ENCODE results near the gene CCL22.
"Not testable (repeated sequence)": the region's sequence is repeated elsewhere in the genome, so short reads cannot be mapped to it uniquely, and the experiment has no call there.

CCL22 gene

DNA sequence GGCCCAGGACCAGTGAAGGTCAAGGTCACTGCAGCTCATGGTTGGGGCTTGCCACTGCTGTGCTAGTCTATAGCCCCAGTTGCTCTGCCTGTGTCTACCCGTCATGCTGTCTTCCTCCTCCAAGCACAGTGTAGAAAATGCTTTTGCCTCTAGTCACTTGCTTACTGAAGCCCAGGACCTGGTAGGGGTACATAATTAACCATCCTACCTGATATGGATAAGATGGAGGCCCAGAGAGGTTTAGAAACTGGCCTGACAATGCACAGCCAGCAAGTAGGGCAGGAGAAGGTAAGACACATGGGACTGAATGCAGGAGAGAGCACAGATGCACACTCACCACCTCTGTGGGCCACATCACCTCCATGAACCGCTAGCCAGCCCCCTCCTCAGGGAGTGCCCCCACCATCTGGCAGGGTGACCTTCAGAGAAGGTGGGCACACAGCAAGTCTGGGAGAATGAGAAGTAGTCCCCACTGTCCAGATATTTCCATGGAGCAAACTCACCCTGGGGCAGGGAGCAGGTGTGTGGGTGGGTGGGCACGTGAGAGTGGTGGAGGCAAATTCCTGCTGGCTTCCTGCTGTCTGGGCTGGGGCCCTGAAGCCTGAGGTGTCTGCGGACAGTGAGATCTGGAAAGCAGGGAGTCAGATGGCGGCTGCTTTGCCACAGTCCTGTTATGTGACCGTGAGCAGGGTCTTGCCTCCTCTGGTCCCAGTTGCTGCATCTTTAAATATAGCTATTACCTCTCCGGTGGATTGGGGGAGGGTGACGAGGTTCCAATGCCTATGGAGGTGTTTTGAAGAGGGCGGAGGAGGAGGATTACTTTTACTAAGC, 14.7 kb downstream of the CCL22 start:
- H3K9ac ChIP-seq (ENCODE audit: low read length in 5 of 5): peak overlapping the region in 4 of 5 donors; percentile 64 to 94 (median 79)
- H3K27me3 ChIP-seq (ENCODE audit: control insufficient read depth in 5 of 5, insufficient read depth in 4 of 5, low read length in 5 of 5): peaks cover 2 to 18% (median 8%) of the 10 kb centered on the region in 5 donors
- H3K27ac ChIP-seq (ENCODE audit: low read depth, low read length): peak overlapping the region; percentile 86
- peaks cover 0 to 2% (median 0%) of the 10 kb centered on the region in 5 donors for H3K36me3 ChIP-seq (ENCODE audit: control insufficient read depth in 5 of 5, insufficient read depth in 5 of 5, low read length in 5 of 5)
- peaks cover 0 to 47% (median 10%) of the 10 kb centered on the region in 5 donors for H3K4me1 ChIP-seq (ENCODE audit: control insufficient read depth in 5 of 5, insufficient read depth in 5 of 5, low read length in 5 of 5)
- peak overlapping the region; percentile 19 to 77 (median 64) for H3K4me3 ChIP-seq (ENCODE audit: low read depth in 1 of 5, low read length in 5 of 5)
- H3K9me3 ChIP-seq (ENCODE audit: control insufficient read depth in 5 of 5, low read length in 5 of 5): no peaks in the 10 kb centered on the region

DNA sequence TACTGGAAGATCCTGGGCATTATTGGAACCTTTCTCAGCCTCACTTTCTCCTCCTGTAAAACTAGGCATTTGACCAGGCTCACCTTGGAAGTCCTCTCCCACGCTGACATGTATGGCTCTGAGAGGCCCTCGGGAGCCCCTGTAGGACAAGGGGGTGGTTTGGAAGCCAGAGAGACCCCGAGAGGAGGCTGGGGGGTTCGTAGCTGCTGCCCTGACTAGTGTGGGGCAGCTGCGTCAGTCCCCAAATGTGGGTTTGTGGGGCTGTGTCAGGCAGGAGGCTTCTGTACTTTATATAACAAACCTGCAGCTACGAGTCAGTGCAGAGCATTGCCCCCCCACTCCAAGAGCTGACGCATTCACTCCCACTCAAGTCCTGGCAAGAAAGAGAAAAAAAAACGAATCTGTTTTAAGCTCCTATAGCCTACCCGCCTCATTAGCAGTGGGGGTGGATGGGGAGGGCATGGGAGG, 15.5 kb downstream of the CCL22 start:
- H3K9ac ChIP-seq (ENCODE audit: low read length in 5 of 5): peak overlapping the region in 4 of 5 donors; percentile 4 to 94 (median 76)
- H3K4me1 ChIP-seq (ENCODE audit: control insufficient read depth in 5 of 5, insufficient read depth in 5 of 5, low read length in 5 of 5): peaks cover 0 to 51% (median 10%) of the 10 kb centered on the region in 5 donors
- H3K36me3 ChIP-seq (ENCODE audit: control insufficient read depth in 5 of 5, insufficient read depth in 5 of 5, low read length in 5 of 5): peaks cover 0 to 2% (median 0%) of the 10 kb centered on the region in 5 donors
- no peaks in the 10 kb centered on the region for H3K9me3 ChIP-seq (ENCODE audit: control insufficient read depth in 5 of 5, low read length in 5 of 5)
- peak overlapping the region in 4 of 5 donors; percentile 60 to 77 (median 66) for H3K4me3 ChIP-seq (ENCODE audit: low read depth in 1 of 5, low read length in 5 of 5)
- H3K27ac ChIP-seq (ENCODE audit: low read depth, low read length): peak overlapping the region; percentile 54
- H3K27me3 ChIP-seq (ENCODE audit: control insufficient read depth in 5 of 5, insufficient read depth in 4 of 5, low read length in 5 of 5): peaks cover 2 to 18% (median 8%) of the 10 kb centered on the region in 5 donors

DNA sequence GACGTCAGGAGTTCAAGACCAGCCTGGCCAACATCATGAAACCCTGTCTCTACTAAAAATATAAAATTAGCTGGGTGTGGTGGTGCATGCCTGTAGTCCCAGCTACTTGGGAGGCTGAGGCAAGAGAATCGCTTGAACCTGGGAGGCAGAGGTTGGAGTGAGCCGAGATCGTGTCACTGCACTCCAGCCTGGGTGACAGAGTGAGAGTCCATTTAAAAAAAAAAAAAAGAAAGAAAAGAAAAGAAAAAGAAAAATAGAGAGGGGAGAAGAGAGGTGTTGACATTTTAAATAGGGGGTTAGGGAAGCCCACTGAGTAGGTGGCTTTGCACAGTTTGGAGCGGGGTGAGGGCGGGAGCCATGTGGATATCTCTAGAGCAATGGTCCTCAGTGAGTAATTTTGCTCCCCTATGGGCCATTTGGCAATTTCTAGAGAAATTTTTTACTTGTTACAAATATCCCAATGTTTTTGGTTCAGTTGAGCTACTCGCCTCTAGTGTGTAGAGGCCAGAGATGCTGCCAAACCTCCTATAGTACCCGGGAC, 16.4 kb downstream of the CCL22 start:
- H3K4me3 ChIP-seq (ENCODE audit: low read depth in 1 of 5, low read length in 5 of 5): peak overlapping the region in 2 of 5 donors; percentile 67 to 77
- not testable (repeated sequence) for H3K9ac ChIP-seq (ENCODE audit: low read length in 5 of 5); H3K9me3 ChIP-seq (ENCODE audit: control insufficient read depth in 5 of 5, low read length in 5 of 5); H3K36me3 ChIP-seq (ENCODE audit: control insufficient read depth in 5 of 5, insufficient read depth in 5 of 5, low read length in 5 of 5); H3K27ac ChIP-seq (ENCODE audit: low read depth, low read length)
- H3K27me3 ChIP-seq (ENCODE audit: control insufficient read depth in 5 of 5, insufficient read depth in 4 of 5, low read length in 5 of 5): peaks cover 2 to 18% (median 8%) of the 10 kb centered on the region in 5 donors
- peaks cover 0 to 59% (median 10%) of the 10 kb centered on the region in 5 donors for H3K4me1 ChIP-seq (ENCODE audit: control insufficient read depth in 5 of 5, insufficient read depth in 5 of 5, low read length in 5 of 5)

DNA sequence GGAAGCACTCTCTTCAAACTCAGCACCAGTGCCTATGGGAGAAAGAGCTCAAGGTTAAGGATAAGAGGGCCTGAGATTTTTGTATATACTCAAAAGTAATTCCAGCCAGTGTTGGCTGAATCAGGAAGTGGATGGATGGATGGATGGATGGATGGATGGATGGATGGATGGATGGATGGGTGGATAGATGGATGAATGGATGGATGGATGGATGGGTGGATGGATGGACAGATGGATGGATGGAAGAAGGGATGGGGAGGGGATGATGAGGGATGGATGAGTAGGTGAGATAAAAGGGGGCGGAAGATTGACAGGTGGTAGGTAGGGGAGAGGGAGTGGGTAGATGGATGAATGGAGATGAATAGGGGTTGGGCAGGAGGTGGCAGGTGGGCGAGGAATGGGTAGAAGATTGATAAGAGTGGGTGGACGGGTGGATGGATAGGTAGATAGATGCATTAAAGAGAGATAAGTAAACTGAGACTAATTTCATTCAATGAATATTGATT, 17.8 kb downstream of the CCL22 start:
- Histone ChIP-seq H3K4me1 (ENCODE audit: control insufficient read depth in 5 of 5, insufficient read depth in 5 of 5, low read length in 5 of 5) (peaks cover 1 to 71% (median 21%) of the 10 kb centered on the region in 5 donors), H3K27me3 (ENCODE audit: control insufficient read depth in 5 of 5, insufficient read depth in 4 of 5, low read length in 5 of 5) (peaks cover 2 to 16% (median 8%) of the 10 kb centered on the region in 5 donors), H3K36me3 (ENCODE audit: control insufficient read depth in 5 of 5, insufficient read depth in 5 of 5, low read length in 5 of 5) (peaks cover 0 to 9% (median 0%) of the 10 kb centered on the region in 5 donors), H3K27ac (ENCODE audit: low read depth, low read length) (peak overlapping the region; percentile 37), H3K9ac (ENCODE audit: low read length in 5 of 5) (no peak overlapping the region), H3K4me3 (ENCODE audit: low read depth in 1 of 5, low read length in 5 of 5) (peak overlapping the region in 1 of 5 donors; percentile 4), H3K9me3 (ENCODE audit: control insufficient read depth in 5 of 5, low read length in 5 of 5) (no peaks in the 10 kb centered on the region)

DNA sequence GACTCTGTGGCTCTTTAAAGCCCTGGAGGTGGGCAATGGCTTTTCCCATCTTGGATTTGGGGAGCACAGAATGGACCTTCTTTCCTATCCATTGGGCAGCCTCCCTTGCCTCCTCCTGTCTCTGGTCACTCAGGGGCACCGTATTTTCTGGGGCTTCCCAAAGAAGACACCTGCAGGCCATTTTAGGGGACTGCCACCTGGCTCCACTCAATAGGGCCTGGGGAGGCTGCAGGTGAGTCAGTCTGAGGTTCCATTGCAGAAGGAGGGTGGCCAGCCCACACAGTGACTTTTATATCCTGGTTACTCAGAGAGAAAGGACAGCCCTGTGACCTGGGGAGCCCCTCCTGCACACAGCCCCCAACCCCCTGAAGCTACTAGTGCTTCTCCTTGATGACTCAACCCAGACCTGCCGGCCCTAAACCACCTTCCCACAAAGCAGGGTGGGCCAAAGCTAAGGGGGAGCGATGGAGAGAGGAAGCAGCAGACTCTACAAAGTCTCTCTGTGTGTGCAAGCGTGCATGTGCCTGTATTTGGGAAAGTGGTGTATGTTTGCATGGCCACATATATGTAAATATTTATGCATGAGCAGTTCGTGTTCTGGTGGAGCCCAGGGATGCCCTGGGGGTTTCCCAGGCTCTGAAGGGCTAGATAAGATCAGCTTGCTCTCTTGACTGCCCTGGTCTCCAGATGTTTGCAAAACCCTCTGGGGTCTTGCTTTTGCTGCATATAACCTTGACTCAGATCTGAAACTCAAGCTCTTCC, 18.7 kb downstream of the CCL22 start:
- no peak overlapping the region for H3K9ac ChIP-seq (ENCODE audit: low read length in 5 of 5)
- H3K27ac ChIP-seq (ENCODE audit: low read depth, low read length): peak overlapping the region; percentile 37
- peaks cover 0 to 16% (median 3%) of the 10 kb centered on the region in 5 donors for H3K36me3 ChIP-seq (ENCODE audit: control insufficient read depth in 5 of 5, insufficient read depth in 5 of 5, low read length in 5 of 5)
- H3K27me3 ChIP-seq (ENCODE audit: control insufficient read depth in 5 of 5, insufficient read depth in 4 of 5, low read length in 5 of 5): peaks cover 0 to 9% (median 8%) of the 10 kb centered on the region in 5 donors
- H3K4me3 ChIP-seq (ENCODE audit: low read depth in 1 of 5, low read length in 5 of 5): peak overlapping the region in 2 of 5 donors; percentile 7 to 21
- H3K4me1 ChIP-seq (ENCODE audit: control insufficient read depth in 5 of 5, insufficient read depth in 5 of 5, low read length in 5 of 5): peaks cover 1 to 71% (median 14%) of the 10 kb centered on the region in 5 donors
- H3K9me3 ChIP-seq (ENCODE audit: control insufficient read depth in 5 of 5, low read length in 5 of 5): no peaks in the 10 kb centered on the region

DNA sequence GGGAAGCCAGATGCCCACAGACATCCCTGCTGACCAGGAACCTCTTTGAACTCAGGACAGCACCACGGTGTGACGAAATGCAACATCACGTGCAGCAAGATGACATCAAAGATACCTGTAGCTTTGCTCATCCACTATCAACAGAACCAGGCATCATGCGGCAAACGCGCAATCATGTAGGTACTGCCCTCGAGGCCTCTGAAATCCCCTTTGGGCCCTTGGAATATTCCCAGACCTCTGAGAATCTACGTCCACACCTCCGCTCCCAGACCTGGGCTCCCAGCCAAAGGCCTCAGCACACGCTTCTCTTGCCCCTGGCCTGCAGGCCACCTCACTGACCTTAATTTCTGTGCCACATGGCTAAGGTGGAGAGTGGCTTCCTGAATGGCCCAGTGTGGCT, 21.0 kb downstream of the CCL22 start:
- Histone ChIP-seq H3K9me3 (ENCODE audit: control insufficient read depth in 5 of 5, low read length in 5 of 5) (no peaks in the 10 kb centered on the region), H3K9ac (ENCODE audit: low read length in 5 of 5) (no peak overlapping the region), H3K4me1 (ENCODE audit: control insufficient read depth in 5 of 5, insufficient read depth in 5 of 5, low read length in 5 of 5) (peaks cover 1 to 79% (median 18%) of the 10 kb centered on the region in 5 donors), H3K27ac (ENCODE audit: low read depth, low read length) (peak overlapping the region; percentile 16), H3K4me3 (ENCODE audit: low read depth in 1 of 5, low read length in 5 of 5) (no peak overlapping the region), H3K36me3 (ENCODE audit: control insufficient read depth in 5 of 5, insufficient read depth in 5 of 5, low read length in 5 of 5) (peaks cover 0 to 29% (median 10%) of the 10 kb centered on the region in 5 donors), H3K27me3 (ENCODE audit: control insufficient read depth in 5 of 5, insufficient read depth in 4 of 5, low read length in 5 of 5) (no peaks in the 10 kb centered on the region)

DNA sequence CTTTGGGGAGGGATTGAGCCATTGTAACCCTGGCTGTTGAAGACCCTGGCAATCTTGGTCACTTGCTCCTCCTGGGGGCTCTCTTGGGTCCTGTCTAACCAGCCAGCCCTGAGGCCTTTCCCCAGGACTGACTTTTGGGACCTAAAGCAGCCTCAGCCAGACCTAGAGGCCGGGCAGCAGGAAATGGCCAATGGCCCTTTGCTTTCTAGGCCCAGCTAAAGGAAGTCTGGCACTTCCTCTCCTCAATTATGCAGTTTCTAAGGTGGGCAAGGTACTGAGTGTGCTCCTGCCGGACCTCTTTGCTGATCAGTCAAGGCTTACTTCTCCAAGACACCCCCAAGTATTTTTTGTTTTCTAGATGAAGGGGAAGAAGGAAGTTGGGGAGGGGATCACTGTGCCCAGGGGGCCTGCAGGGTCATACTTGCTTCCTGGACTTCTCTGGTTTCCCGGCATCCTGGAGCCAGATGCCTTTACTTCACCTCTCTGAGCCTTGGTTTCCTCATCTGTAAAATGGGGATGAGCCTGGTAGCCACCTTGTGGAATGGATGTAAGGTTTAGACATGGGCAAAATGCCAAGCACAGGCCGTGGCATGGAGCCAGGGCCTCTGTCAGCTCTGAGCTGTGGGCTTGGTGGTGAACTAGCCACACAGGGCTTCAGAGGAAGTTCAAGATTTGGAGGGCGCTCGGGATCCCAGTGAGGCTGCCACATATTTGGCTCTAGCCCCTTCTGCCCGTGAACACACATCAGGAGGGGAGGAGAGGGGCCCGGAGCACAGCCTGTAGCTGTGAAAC, 22.3 kb downstream of the CCL22 start:
- no peaks in the 10 kb centered on the region for H3K27me3 ChIP-seq (ENCODE audit: control insufficient read depth in 5 of 5, insufficient read depth in 4 of 5, low read length in 5 of 5)
- H3K4me3 ChIP-seq (ENCODE audit: low read depth in 1 of 5, low read length in 5 of 5): no peak overlapping the region
- H3K9me3 ChIP-seq (ENCODE audit: control insufficient read depth in 5 of 5, low read length in 5 of 5): no peaks in the 10 kb centered on the region
- peak overlapping the region in 2 of 5 donors; percentile 23 to 35 for H3K9ac ChIP-seq (ENCODE audit: low read length in 5 of 5)
- H3K36me3 ChIP-seq (ENCODE audit: control insufficient read depth in 5 of 5, insufficient read depth in 5 of 5, low read length in 5 of 5): peaks cover 0 to 29% (median 10%) of the 10 kb centered on the region in 5 donors
- peaks cover 1 to 80% (median 20%) of the 10 kb centered on the region in 5 donors for H3K4me1 ChIP-seq (ENCODE audit: control insufficient read depth in 5 of 5, insufficient read depth in 5 of 5, low read length in 5 of 5)
- H3K27ac ChIP-seq (ENCODE audit: low read depth, low read length): peak overlapping the region; percentile 30

DNA sequence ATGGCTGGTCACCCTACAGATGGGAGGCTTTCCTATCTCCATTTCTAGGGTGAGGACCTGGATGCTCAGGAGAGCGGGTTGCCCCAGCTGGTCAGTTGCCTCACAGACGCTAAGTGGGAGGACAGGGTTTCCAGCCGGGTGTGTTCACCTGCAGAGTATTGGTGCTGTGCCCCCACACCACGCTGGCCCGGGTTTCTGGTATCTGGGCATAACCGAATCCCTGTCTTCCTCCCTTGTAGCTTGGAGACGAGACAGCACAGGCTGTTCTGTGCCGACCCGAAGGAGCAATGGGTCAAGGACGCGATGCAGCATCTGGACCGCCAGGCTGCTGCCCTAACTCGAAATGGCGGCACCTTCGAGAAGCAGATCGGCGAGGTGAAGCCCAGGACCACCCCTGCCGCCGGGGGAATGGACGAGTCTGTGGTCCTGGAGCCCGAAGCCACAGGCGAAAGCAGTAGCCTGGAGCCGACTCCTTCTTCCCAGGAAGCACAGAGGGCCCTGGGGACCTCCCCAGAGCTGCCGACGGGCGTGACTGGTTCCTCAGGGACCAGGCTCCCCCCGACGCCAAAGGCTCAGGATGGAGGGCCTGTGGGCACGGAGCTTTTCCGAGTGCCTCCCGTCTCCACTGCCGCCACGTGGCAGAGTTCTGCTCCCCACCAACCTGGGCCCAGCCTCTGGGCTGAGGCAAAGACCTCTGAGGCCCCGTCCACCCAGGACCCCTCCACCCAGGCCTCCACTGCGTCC, 23.4 kb downstream of the CCL22 start:
- Histone ChIP-seq H3K9ac (ENCODE audit: low read length in 5 of 5) (no peak overlapping the region), H3K9me3 (ENCODE audit: control insufficient read depth in 5 of 5, low read length in 5 of 5) (no peaks in the 10 kb centered on the region), H3K4me1 (ENCODE audit: control insufficient read depth in 5 of 5, insufficient read depth in 5 of 5, low read length in 5 of 5) (peaks cover 1 to 80% (median 26%) of the 10 kb centered on the region in 5 donors), H3K27me3 (ENCODE audit: control insufficient read depth in 5 of 5, insufficient read depth in 4 of 5, low read length in 5 of 5) (no peaks in the 10 kb centered on the region), H3K27ac (ENCODE audit: low read depth, low read length) (no peak overlapping the region), H3K4me3 (ENCODE audit: low read depth in 1 of 5, low read length in 5 of 5) (no peak overlapping the region), H3K36me3 (ENCODE audit: control insufficient read depth in 5 of 5, insufficient read depth in 5 of 5, low read length in 5 of 5) (peaks cover 0 to 29% (median 10%) of the 10 kb centered on the region in 5 donors)

All from subcutaneous abdominal adipose tissue (tissue), 5 donors.